HG03280 (cell line): ENCODE data around the gene SYNPO.

Experiments used
- ATAC-seq: cut with Tn5 transposase; IDR thresholded peaks from one replicate; pipeline ENCODE4 v1.9.1; 2021; ENCODE audit warnings: mild to moderate bottlenecking, moderate library complexity; ENCODE audit not compliant: unreplicated experiment

SYNPO gene

GRCh38 chr5:150639751-150640150 is 709 bp upstream of the SYNPO start:
- no peak for ATAC-seq

- ATAC-seq, result no peak
Measured at GRCh38 chr5:150641006-150641570, 628 bp downstream of the SYNPO start.

GRCh38 chr5:150641824-150642566 is 1.5 kb downstream of the SYNPO start:
- ATAC-seq, result no peak

- no peak for ATAC-seq
Measured at GRCh38 chr5:150642567-150642927, 2.1 kb downstream of the SYNPO start.

GRCh38 chr5:150642991-150643710 is 2.7 kb downstream of the SYNPO start:
- no peak for ATAC-seq

- no peak for ATAC-seq
Measured at GRCh38 chr5:150644058-150644457, 3.6 kb downstream of the SYNPO start.

- no peak for ATAC-seq
Measured at GRCh38 chr5:150644514-150644913, 4.1 kb downstream of the SYNPO start.

GRCh38 chr5:150645070-150645700 is 4.7 kb downstream of the SYNPO start:
- no peak for ATAC-seq

GRCh38 chr5:150647275-150648251 is 7.1 kb downstream of the SYNPO start:
- no peak for ATAC-seq

- no peak for ATAC-seq
Measured at GRCh38 chr5:150648294-150649107, 8.0 kb downstream of the SYNPO start.

- ATAC-seq, result no peak
Measured at GRCh38 chr5:150649108-150650020, 8.9 kb downstream of the SYNPO start.

GRCh38 chr5:150650021-150651006 is 9.9 kb downstream of the SYNPO start:
- no peak for ATAC-seq

- ATAC-seq, result no peak
Measured at GRCh38 chr5:150651382-150651781, 10.9 kb downstream of the SYNPO start.

- ATAC-seq, result no peak
Measured at GRCh38 chr5:150651924-150652671, 11.6 kb downstream of the SYNPO start.

GRCh38 chr5:150653145-150653761 is 12.8 kb downstream of the SYNPO start:
- no peak for ATAC-seq
